Left forelimb (tissue), 1 donor: ENCODE results near the gene TPCN1.

Experiments
- DNase-seq: peaks from one replicate; pipeline ENCODE4 v3.0.0-alpha.2; 2018; ENCODE audit warnings: low spot score

Gene TPCN1

DNA sequence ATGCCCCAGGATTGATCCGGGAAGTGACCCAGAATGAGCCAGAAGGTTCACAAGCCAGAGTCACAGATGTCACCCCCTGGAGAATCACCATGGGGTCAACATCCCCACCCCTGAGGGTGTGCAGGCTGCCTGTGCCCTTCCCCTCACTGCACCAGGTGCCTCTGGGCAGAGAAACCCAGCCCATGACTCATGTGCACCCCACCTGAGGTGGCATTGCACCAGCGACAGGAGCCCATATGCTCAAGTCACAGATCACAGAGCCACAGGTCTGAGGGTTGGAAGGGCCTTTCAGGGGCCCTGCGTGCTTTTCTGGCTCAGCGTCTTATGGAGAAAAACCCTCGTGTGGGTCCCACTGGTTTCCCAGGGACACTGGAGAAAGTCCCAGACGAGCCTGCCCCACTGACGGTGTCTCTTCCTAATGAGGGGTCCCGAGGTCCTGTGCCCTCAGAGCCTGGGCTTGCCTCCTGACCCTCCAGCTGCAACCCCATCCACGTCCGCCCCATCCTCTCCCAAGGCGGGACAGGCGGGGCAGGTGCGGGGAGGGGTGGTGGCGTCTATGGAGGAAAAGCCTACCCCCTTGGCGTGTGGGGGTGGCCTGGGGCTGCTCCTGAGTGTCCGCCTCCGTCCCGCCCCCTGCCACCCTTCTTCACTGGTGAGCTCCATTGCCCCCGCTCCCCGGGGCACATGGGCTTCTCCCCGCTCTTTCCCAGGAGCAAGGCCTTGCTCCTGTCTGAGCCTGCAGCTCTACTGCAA, 66.1 kb downstream of the TPCN1 start:
- no peak for DNase-seq

DNA sequence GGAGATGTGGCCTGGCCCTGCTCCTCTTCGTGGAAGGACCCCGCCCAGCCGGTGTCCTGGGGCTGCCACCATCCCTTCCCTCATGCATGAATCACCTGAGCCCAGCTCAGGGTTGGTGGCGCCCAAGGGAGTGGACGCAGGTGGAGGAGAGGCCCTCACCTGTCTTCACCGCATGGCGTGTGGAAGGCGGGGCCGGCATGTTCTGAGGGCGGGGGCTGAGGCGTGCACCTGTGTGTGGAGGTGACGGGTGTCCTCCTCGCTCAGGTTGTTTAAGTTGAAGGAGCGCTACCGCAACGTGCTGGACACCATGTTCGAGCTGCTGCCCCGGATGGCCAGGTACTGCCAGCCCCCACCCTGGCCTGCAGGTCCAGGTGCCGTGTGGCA, 66.6 kb downstream of the TPCN1 start:
- no peak for DNase-seq

DNA sequence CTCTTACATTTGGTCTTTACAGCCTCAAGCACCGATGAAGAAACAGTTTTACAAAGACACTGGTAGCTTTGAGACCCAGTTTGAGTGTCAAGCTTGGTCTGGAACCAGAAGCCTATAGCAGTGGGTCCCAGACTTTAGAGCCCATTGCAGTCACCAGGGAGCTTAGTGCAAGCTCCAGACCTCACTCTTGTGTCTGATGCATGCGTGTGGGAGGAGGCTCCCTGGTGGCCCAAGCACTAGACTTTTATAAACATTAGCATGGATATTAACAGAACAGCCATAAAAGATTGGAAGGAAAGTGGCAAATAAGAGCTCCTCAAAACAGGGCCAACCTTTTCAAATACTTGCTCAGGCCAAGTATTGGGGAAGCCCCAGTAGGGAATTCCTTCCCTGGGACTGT, 68.1 kb downstream of the TPCN1 start:
- DNase-seq, result no peak

DNA sequence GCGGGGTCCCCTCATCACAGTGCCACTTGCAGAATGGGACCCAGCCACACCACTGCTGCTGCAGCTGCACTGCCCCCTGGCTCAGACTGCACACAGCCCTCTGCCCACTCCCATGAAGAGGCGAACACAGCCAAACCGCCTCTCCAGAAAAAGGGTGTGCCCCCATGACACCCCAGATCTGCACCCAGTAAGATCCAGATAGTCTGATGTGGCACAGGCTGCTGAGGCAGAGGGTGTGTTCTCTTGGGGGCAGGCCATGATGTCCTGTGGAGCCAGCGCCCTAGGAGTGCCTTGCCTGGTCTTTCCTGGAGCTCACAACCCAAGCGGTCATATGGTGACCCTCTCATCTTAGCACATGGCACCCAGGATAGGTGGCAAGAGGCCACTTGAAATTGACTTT, 69.2 kb downstream of the TPCN1 start:
- DNase-seq, result no peak

DNA sequence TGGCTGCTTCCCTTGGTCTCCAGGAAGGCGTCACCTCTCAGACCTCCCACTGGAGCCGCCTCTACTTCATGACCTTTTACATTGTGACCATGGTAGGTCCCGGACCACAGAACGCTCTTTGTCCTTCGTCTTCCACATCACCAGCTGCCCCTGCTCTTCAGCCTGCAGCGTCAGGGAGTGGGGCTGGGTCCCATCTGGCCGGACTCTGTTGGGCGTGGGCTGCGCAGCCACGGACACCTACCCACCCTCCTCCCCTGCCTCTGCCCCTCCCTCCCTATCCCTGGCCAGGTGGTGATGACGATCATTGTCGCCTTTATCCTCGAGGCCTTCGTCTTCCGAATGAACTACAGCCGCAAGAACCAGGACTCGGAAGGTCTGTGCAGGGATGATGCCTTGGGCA, 70.3 kb downstream of the TPCN1 start:
- no peak for DNase-seq

DNA sequence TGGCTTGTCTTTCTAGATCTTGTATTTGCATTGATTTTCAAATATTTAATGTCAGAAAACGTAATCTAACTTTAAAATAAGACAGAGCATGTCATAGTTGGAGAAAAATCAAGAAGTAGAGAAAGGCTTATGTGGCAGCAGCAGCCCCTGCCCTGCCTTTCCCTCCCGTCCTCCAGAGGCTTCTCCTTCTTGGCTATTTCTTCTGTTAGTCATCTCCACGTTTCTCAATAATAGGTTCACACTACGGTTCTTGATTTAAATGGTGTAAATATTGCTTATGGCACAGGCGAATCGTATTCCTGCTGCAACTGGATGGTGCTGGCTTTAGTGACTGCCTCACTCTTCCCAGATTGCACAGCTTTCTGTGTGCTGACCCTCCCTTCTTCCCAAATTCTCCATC, 70.8 kb downstream of the TPCN1 start:
- no peak for DNase-seq

DNA sequence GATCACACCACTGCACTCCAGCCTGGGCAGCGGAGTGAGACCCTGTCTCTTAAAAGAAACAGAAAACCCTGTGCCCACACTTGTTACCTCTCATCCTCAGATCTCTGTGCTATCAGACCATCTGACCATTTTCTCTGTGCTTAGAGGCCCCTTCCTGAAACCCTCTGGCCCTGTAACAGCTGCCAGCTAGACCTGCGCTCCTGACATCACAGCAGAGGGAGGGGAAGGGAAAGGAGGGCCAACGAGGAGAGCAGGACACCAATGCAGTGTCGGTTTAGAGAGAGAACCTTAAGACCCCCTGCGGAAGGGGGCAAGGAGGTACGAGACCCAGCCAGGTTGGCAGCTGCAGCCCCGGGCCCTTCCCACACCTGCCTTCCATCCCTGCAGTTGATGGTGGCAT, 71.3 kb downstream of the TPCN1 start:
- DNase-seq, result no peak

DNA sequence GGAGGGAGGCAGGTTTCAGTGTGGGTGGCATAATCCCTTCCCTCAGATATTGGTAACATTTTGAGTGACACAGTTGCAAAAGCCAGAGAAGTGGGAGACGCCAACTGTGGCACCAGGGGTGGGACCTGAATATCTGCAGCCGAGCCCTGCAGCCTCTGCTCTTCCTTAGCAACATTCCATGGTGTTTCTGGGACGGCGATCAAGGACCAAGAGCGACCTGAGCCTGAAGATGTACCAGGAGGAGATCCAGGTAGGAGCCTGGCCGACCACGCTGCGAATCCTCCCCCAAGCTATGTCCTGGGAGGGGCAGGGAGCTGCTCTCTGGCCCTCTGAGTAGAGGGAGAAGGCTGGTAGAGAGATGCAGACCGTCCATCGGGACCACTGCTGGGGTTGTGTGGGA, 71.8 kb downstream of the TPCN1 start:
- no peak for DNase-seq

DNA sequence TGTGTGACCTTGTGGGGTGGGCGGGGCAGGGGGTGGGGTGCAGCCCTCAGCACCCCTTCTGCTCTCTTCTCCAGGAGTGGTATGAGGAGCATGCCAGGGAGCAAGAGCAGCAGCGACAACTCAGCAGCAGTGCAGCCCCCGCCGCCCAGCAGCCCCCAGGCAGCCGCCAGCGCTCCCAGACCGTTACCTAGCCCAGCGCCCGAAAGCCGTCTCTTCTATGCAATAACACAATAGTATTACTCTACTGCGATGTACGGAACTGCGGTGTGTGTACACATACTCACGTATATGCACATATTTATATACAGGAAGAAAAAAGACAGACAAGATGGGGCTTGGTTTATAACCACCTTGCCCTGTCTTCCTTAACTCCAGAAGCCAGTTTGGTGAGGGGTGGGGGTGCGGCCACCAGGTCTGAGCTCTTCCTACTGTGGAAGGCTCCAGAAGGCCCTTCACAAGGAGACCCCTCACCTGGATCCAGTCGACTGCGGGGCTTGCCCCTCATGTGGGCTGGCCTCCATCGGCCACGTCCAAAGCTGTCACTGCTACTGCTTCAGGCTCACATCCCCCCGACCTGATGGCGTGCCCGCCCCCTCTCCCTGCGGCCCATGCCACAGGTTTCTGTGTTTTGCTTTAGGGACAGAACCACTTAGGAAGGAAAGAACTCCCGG, 74.8 kb downstream of the TPCN1 start:
- no peak for DNase-seq

DNA sequence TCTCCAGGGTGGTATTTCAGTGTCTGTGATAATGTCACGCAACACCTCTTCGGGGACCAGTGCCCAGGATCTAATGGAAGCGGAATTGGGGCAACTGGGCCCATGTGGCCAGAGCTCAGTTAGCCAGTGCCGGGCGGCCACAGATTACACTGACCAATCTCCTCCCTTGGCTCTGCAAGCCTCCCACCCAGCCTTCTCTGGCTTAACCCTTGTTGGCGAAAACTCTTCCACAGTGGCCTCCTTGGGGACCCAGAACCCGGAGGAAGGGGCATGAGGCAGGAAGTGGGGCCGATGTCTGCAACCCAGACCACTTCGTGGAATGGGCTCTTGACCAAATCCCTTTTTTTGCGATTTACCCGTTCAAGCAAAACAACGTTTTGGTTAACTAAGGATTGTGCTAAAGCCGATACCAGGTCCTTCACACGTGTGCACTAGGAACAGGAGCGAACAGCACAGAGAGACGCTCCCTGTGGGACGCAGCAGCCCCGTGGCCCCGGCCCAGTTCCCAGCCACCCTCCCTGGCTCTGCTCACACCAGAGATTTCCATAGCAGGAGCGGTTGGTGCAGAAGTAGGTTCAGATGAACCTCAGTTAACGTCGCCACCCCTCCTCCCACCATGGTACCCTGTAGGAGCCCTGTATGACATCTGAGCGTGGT, 75.4 kb downstream of the TPCN1 start:
- no peak for DNase-seq

DNA sequence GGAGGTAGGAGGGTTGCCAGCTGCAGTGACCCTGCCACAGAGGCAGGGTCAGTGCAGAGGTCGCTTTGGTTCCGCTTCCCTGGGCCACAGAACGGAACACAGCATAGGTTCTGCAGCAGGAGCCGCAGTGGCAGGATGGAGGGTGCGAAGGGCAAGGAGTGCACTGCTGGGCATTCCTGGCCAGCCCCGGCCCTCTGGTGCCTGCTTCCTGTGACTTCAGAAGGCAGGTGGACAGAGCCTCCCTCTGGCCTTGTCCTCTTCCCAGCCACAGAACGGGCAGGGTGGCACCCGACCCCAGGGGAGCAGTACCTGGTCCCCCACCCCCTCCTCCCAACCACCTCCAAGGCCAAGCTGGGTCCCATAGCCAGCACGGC, 75.9 kb downstream of the TPCN1 start:
- no peak for DNase-seq

DNA sequence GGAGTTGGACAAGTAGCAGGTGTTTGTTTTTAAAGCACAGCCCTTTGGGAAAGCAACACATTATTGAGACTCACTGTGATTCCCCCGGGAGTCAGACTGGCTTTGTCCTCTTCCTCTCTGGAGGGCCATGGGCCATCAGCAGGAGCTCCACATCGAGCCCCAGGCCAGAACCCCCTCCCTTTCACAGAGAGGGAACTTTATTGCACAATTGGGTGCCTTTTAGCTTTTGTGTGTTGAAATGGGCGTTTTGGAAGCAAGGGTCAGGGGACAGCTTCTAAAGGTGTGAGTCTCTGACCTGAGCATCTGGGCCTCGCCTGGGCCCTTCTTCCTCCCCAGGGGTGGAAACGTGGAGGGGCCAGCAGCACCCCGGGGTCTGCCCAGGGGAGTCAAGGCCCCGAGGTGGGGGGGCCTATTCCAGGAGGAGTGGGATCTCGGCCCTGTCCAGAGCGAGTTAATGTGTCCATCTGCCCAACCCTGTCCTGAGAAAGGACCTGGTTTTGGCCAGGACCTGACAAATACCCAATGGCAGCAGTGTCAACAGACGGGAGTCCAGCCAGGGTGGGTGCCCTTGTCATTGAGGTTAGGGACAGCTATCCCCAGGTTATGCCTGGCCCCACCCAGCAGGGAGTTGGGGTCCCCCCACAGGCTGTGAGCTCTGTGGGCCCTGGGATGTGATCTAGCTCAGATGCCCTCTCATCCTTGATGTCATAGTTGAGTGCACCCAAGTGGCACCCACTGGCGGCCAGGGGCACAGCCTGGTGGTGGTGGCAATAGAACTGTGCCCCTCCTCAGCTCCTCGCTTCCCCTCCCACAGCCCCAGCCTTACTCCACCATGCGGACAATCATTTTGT, 76.6 kb downstream of the TPCN1 start:
- DNase-seq, result no peak

DNA sequence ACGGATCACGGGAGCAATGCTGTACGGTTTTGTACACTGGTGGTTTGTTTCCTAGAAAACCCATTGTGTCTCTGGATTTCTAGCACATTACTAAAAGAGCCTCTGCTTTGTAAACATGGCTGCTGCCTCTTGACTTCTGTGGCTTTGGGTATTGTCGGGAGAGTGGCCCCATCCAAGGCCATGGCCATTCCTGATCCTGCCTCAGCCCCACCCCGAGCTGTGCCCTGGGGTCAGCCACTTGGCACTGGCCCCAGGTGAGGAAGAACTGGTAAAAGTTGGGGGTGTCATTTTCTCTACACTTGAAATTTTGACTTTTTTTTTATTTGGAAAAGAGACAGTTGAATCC, 77.2 kb downstream of the TPCN1 start:
- no peak for DNase-seq

DNA sequence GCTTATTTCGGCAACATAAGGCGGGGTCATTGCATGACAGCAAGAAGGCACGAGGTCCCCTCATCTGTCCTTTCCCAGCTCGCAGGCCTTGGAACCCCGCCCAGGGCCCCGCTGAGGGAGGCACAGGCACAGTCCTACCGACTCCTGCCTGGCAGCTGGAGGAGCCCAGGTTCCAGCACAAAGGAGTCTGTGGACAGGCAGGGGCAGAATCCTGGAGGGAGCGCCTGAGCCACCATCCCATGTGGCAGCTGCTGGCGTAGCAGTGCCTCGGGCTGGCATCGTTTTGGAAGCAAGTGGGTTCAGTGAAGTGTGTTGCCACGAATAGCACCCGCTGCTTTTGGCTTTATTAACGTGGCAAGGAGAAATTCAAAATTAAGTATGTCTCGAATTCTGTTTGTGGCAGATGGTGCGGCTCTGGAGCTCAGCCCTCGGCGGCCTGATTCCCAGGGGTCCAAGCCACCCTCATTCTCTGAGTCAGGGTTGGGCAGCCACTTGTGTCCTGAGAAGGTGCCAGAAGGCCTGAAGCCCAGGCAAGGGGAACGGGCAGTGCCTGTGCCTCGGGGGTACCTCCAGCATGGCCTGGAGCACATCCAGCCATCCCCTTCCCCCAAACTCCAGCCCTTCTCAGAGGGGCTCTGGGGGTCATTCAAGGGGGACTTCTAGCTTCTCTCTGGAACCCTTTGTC, 77.7 kb downstream of the TPCN1 start:
- DNase-seq, result no peak

DNA sequence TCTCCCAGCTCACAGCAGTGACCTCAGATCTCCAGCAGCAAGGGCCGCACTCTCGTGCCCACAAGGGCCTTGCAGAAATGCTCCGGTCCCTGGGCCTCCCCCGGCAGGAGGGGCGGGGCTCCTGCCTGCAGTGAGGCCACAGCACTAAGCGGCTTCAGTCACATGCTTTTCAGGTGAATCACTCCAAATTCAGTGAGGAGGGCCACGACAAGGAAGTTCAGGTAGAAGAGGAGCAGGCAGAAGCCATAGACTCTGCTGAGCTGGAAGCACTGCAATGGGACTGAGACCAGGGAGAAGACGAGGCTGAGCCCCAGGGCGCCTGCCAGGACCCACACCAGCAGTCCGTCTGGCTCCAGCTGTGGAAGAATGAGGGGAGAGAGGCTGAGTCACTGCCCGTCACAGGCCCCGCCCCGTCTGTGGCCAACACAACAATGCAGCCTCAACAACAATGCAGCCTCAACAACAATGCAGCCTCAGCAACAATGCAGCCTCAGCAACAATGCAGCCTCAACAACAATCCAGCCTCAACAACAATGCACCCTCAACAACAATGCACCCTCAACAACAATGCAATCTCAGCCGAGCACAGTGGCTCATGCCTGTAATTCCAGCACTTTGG, 78.5 kb downstream of the TPCN1 start:
- no peak for DNase-seq

DNA sequence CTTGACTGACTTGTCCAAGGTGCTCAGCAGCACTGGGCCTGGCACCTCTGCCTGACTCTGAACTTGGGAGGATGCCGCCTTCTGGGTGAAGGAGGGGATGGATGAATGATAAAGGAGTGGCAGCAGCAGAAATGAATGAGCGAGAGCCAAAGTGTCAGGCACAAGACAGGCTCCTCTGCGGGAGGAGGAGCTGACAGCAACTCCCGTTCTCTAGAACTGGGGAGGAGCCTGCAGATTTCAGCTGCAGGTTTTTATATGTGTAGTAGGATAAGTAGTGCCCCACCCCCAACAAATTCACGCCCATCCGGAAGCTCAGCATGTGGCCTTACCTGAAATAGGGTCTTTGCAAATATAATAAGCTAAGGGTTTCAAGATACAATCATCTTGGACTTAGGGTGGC, 80.5 kb downstream of the TPCN1 start:
- no peak for DNase-seq

DNA sequence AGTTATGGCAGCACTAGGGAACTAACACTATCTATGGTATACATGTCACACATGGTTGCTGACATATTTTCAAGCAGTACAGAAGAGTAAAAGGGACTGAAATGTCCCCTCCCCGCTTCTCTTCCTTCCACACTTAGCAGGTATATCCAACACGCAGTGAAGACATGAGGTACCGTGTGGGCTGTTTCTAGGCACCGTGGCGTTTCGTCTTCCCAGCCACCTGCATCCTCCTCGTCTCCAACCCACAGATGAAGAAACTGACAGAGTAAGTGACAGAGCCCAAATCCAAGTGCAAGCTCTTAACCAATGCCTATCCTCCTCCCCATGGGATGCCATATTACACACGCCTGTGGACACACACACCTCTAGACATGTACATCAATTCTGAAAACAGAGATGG, 81.2 kb downstream of the TPCN1 start:
- no peak for DNase-seq

DNA sequence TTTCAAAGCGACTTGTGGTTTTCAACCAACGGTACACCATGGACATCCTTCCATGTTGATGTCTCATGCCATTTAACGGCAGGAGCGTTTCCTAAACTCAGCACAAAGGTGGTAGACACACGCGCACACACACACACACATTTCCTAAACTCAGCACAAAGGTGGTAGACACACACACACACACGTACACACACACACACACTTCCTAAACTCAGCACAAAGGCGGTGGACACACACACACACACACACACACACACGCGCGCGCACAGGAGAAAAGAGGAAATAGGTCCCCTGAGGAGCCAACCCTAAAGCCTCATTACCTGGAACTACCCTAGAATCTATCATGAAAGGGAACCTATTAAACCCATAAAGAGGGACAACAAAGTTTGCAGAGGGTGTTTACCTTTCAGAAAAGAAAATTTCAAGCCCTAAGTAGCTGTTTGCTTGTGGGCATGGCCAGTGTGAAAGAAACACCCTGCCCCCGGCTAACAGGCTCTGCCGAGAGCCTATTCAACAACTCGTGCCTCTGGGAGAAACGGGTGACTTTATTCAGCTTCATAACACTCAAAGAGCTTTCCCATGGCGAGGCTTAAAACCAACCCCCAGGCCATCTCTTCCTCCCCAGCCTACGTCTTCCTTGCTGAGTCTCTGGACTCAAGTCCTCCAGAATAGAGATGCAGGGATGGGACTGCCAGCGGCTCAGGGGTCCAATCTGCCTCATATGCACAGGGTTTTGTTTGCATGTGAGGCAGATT, 81.8 kb downstream of the TPCN1 start:
- DNase-seq, result no peak

DNA sequence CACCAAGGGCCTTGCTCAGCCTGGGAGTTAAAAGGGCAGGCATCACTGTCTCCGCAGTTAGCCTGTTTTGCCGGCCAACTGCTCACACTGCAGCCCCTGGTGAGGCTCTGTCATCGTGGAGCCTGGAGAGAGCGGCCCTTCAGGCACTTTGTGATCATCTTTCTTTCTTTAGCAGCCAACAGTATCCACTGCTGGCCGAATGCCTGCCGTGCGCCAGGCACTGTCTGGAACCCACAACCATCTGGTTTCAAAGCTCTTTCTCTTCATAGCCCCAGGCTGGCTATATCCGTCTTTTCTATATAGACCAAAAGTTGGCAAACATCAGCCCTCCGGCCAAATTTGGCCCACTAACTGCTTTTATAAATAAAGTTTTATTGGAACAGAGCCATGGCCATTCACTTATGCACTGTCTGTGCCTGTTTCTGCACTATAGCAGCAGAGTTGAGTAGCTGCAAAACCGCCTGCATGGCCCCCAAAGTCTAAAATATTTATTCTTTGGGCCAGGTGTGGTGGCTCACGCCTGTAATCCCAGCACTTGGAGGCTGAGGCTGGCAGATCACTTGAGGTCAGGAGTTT, 84.1 kb downstream of the TPCN1 start:
- no peak for DNase-seq

DNA sequence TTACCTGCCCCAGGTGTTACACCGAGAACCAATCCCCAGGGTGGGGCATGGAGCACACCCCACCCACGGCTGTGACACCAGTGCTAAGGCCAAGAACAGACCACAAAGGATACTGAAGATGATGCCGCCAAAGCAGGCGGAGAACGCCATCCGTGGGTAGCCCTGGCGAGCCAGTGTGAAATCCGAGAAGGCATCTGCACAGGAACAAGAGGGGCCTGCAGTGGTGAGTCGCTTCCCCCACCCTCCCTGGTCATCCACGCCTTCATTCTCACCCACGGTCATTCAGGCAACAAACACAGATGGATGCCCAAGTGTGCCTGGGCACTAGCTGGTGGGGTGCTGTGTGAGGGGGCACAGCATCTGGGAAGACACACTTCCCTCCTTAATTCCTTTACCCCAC, 85.1 kb downstream of the TPCN1 start:
- DNase-seq, result no peak

DNA sequence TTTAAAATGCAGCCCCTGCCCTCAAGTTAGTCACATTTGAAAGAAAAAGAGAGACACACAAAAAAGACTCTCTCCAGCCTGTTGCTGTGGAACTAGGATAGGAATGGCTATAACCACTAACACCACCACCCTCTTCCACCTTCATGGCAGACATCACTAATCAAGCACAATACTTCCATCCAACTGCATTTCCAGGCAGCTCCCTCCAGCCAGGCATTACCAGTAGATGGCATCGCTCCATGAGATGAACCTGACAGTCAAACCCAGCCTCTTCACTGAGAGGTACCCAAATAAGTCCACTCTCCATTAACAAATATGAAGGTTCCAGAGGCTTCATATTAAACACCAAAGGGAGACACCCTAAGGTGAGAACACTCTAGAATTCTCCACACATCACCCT, 89.2 kb downstream of the TPCN1 start:
- DNase-seq, result no peak
